Glutamatergic neuron (in vitro differentiated cells): ENCODE measurements around the gene CACNA1C. TPM values are rescaled to one million over a fixed set of nuclear protein-coding genes. Genes with fewer than 3 reads are reported as not detected.

Source experiments
- DNase-seq: peaks from one replicate; pipeline ENCODE4 v3.0.0; 2022
- H3K27ac Mint-ChIP-seq: one replicate; pipeline ENCODE4 v1.8.0; 2020; ENCODE audit warnings: mild to moderate bottlenecking, mixed read lengths, inconsistent platforms; ENCODE audit not compliant: unreplicated experiment
- H3K27me3 Mint-ChIP-seq: one replicate; pipeline ENCODE4 v1.8.0; 2020; ENCODE audit warnings: mild to moderate bottlenecking, moderate library complexity, mixed read lengths, inconsistent platforms; ENCODE audit not compliant: unreplicated experiment
- H3K36me3 Mint-ChIP-seq: one replicate; pipeline ENCODE4 v1.8.0; 2020; ENCODE audit warnings: mild to moderate bottlenecking, mixed read lengths, inconsistent platforms; ENCODE audit not compliant: unreplicated experiment
- H3K4me1 Mint-ChIP-seq: one replicate; pipeline ENCODE4 v1.8.0; 2020; ENCODE audit warnings: mild to moderate bottlenecking, low read depth, mixed read lengths, inconsistent platforms; ENCODE audit not compliant: unreplicated experiment
- H3K4me3 Mint-ChIP-seq: one replicate; pipeline ENCODE4 v1.8.0; 2020; ENCODE audit warnings: mild to moderate bottlenecking, mixed read lengths, inconsistent platforms; ENCODE audit not compliant: unreplicated experiment
- H3K9me3 Mint-ChIP-seq: one replicate; pipeline ENCODE4 v1.8.0; 2020; ENCODE audit warnings: mild to moderate bottlenecking, moderate library complexity, mixed read lengths, inconsistent platforms; ENCODE audit not compliant: unreplicated experiment
- total RNA-seq: library from RNA; stranded (reverse); fragmentation: NEBNext Ultra II Directional; extraction: Animal tissue kit (Norgen Biotek cat#: 25700); gene quantifications from one replicate; pipeline ENCODE4 v1.2.1, GENCODE V29; 2021; ENCODE audit not compliant: unreplicated experiment
- TF ChIP-seq, protein P1 (sequence below): fragments of 200-600 bp; sonication (generic); IDR thresholded peaks from one replicate; pipeline ENCODE4 v1.5.0; 2021; ENCODE audit not compliant: partially characterized antibody, unreplicated experiment

CACNA1C gene
- total RNA-seq, 1 donor from 2014 or later, result 11.0 TPM

GRCh38 chr12:2668816-2669215, 616.0 kb downstream of the CACNA1C start:
- H3K4me1 Mint-ChIP-seq, result no peaks in the 10 kb centered on the region
- H3K4me3 Mint-ChIP-seq, result no peak overlapping the region
- DNase-seq, result no peak
- TF ChIP-seq, protein P1, sequence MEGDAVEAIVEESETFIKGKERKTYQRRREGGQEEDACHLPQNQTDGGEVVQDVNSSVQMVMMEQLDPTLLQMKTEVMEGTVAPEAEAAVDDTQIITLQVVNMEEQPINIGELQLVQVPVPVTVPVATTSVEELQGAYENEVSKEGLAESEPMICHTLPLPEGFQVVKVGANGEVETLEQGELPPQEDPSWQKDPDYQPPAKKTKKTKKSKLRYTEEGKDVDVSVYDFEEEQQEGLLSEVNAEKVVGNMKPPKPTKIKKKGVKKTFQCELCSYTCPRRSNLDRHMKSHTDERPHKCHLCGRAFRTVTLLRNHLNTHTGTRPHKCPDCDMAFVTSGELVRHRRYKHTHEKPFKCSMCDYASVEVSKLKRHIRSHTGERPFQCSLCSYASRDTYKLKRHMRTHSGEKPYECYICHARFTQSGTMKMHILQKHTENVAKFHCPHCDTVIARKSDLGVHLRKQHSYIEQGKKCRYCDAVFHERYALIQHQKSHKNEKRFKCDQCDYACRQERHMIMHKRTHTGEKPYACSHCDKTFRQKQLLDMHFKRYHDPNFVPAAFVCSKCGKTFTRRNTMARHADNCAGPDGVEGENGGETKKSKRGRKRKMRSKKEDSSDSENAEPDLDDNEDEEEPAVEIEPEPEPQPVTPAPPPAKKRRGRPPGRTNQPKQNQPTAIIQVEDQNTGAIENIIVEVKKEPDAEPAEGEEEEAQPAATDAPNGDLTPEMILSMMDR, result no peak
- no peaks in the 10 kb centered on the region for H3K9me3 Mint-ChIP-seq
- no peak overlapping the region for H3K27ac Mint-ChIP-seq
- peaks cover 16% of the 10 kb centered on the region for H3K36me3 Mint-ChIP-seq
- no peaks in the 10 kb centered on the region for H3K27me3 Mint-ChIP-seq

DNA sequence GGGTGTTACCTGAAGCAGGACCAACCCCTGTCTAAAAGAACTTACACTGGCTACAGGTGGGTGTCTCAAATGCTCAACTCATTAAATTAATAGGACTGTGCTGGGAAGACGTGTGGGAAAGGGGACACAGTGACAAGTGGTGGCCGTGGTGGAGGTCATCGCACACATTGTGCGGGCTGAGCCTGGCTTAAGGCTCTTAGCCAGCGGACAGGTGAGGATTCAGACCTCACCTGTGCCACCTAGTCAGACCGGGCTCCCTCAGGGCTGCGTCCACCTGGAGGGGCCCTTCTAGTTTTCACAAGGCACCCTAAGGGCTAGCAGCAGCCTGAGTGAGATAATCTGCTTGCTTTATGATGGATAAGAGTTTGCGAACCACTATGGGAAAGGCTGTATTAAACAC, 616.8 kb downstream of the CACNA1C start:
- H3K9me3 Mint-ChIP-seq, result peaks cover 1% of the 10 kb centered on the region
- TF ChIP-seq, protein P1, result no peak
- H3K4me3 Mint-ChIP-seq, result no peak overlapping the region
- H3K27me3 Mint-ChIP-seq, result no peaks in the 10 kb centered on the region
- peaks cover 16% of the 10 kb centered on the region for H3K36me3 Mint-ChIP-seq
- no peak overlapping the region for H3K27ac Mint-ChIP-seq
- H3K4me1 Mint-ChIP-seq, result no peaks in the 10 kb centered on the region
- no peak for DNase-seq

GRCh38 chr12:2672863-2673262, 620.1 kb downstream of the CACNA1C start:
- no peaks in the 10 kb centered on the region for H3K4me1 Mint-ChIP-seq

DNA sequence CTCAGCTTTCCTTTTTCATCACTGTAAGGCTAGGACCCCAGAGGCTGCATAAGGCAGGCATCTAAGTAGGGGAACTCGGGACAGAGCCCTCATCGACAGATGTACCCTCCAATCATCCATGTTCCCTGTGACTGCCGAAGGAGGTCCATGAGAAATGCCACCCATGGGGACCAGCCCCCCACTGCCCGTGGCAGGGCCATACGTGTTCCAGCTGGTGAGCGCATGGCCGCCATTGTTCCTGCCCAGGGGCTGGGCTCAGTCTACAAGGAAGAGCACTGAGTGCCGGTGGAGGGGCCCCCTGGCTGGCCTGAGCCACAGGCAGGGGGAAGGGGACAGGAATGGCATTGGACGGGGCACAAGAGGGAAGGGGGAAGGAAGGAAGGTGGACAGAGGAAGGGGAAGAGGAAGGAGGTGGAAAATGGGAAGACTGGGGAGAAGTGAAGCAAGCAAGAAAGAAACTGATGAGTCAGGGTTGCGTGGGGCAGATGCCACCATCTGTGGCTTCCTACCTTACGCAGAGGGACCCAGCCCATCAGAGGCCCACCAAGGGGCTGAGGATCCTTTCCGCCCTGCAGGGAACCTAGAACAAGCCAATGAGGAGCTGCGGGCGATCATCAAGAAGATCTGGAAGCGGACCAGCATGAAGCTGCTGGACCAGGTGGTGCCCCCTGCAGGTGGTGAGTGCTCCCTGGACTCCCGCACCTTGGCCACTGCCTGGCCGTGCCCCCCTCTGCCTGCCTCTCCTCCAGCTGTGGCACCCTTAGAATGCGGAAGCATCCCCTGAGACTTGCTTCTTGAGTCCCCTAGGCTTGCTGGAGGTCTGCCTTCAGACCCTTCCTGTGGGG, 621.4 kb downstream of the CACNA1C start:
- TF ChIP-seq, protein P1, result no peak
- no peak overlapping the region for H3K27ac Mint-ChIP-seq
- no peaks in the 10 kb centered on the region for H3K27me3 Mint-ChIP-seq
- no peak for DNase-seq
- peaks cover 1% of the 10 kb centered on the region for H3K9me3 Mint-ChIP-seq
- H3K4me3 Mint-ChIP-seq, result no peak overlapping the region
- no peaks in the 10 kb centered on the region for H3K4me1 Mint-ChIP-seq
- peaks cover 10% of the 10 kb centered on the region for H3K36me3 Mint-ChIP-seq

More at GRCh38 chr12:2672863-2673262, 620.1 kb downstream of the CACNA1C start:
- Mint-ChIP-seq H3K9me3 (peaks cover 1% of the 10 kb centered on the region), H3K27ac (no peak overlapping the region), H3K4me3 (no peak overlapping the region), H3K27me3 (no peaks in the 10 kb centered on the region), H3K36me3 (peaks cover 10% of the 10 kb centered on the region)
- no peak for DNase-seq
- TF ChIP-seq, protein P1, result no peak

DNA sequence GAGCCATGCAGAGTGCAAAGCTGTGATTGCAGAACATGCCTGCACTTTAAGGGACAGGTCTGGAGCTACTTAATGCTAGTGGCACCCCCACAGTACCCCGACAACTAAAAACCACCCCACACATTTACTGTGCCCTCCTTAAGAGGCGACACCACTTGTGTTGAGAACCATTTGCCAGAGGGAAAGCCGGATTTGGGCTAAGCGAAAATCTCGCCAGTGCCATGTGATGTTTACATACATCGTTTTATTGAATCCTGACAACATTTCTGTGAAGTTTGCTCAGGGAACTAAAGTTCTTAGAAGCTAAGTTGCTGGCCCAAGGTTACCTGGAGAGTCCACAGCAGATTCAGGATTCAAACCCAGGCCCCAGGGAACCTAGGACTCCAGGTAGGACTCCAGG, 623.0 kb downstream of the CACNA1C start:
- DNase-seq, result no peak
- H3K27ac Mint-ChIP-seq, result no peak overlapping the region
- peaks cover 3% of the 10 kb centered on the region for H3K9me3 Mint-ChIP-seq

More for the DNA sequence above, 623.0 kb downstream of the CACNA1C start:
- TF ChIP-seq, protein P1, result no peak
- no peaks in the 10 kb centered on the region for H3K4me1 Mint-ChIP-seq
- no peak overlapping the region for H3K4me3 Mint-ChIP-seq
- H3K27me3 Mint-ChIP-seq, result no peaks in the 10 kb centered on the region
- peaks cover 6% of the 10 kb centered on the region for H3K36me3 Mint-ChIP-seq
